Measurements from ENCODE around the gene NHLH2. TPM values are rescaled to one million over a fixed set of nuclear protein-coding genes. Genes with fewer than 3 reads are reported as not detected.

The NHLH2 gene
- total RNA-seq (not detected in 2 replicates), polyA plus RNA-seq (0.02 and 0.49 TPM in 2 replicates)

- Histone ChIP-seq H3K4me3 (no peak within 1 kb of the TSS), H3K27ac (no peak within 1 kb of the TSS), H3K79me2 (no peaks in the 10 kb centered on the region), H3K36me3 (replicated peaks; ENCODE audit: insufficient read depth, low read depth) (no peaks in the 10 kb centered on the region), H3K27me3 (peaks cover 76% of the 10 kb centered on the region), H3K4me1 (ENCODE audit: insufficient read depth) (peaks cover 23% of the 10 kb centered on the region), H2AFZ (no peak within 1 kb of the TSS), H3K4me2 (no peak within 1 kb of the TSS), H3K9me2 (replicated peaks; ENCODE audit: insufficient read depth) (no peaks in the 10 kb centered on the region), H3K9me3 (ENCODE audit: low read depth) (no peaks in the 10 kb centered on the region), H4K20me1 (ENCODE audit: insufficient read depth, poor library complexity, severe bottlenecking) (no peaks in the 10 kb centered on the region)
- WGBS (ENCODE audit: low lambda C conversion rate, missing lambda C conversion rate) = 34% methylated on average over 9 of the region's 9 CpGs
- DNase-seq (ENCODE audit: low spot score) = no peak
- TF ChIP-seq CTCF (IDR thresholded peaks at IDR 0.05; ENCODE audit: poor library complexity) (no peak), EZH2 (IDR thresholded peaks at IDR 0.05; ENCODE audit: borderline replicate concordance) (no peak), EZH2phosphoT487 (IDR thresholded peaks at IDR 0.05; ENCODE audit: low read depth, severe bottlenecking, unreplicated experiment) (no peak)
Measured at GRCh38 chr1:115840605-115841460, at the start of gene NHLH2. Gene NHLH2, minus strand, starts transcription at chr1:115841126. Its CDS starts 2,754 bp downstream, at chr1:115838372.

- Histone ChIP-seq H3K4me1 (ENCODE audit: insufficient read depth) (no peaks in the 10 kb centered on the region), H3K4me2 (no peak overlapping the region), H4K20me1 (ENCODE audit: insufficient read depth, poor library complexity, severe bottlenecking) (no peaks in the 10 kb centered on the region), H3K27me3 (no peaks in the 10 kb centered on the region), H3K79me2 (no peaks in the 10 kb centered on the region), H3K27ac (no peak overlapping the region), H3K9me3 (ENCODE audit: low read depth) (no peaks in the 10 kb centered on the region), H3K4me3 (no peak overlapping the region), H3K9me2 (replicated peaks; ENCODE audit: insufficient read depth) (no peaks in the 10 kb centered on the region), H2AFZ (no peak overlapping the region), H3K36me3 (replicated peaks; ENCODE audit: insufficient read depth, low read depth) (no peaks in the 10 kb centered on the region)
- no peak for DNase-seq (ENCODE audit: low spot score)
- 77% methylated on average over 4 of the region's 4 CpGs for WGBS (ENCODE audit: low lambda C conversion rate, missing lambda C conversion rate)
- no peak for TF ChIP-seq CTCF (IDR thresholded peaks at IDR 0.05; ENCODE audit: poor library complexity)
- TF ChIP-seq EZH2phosphoT487 (IDR thresholded peaks at IDR 0.05; ENCODE audit: low read depth, severe bottlenecking, unreplicated experiment) = no peak
- TF ChIP-seq EZH2 (IDR thresholded peaks at IDR 0.05; ENCODE audit: borderline replicate concordance) = no peak
Measured at GRCh38 chr1:115890580-115890979, 49.7 kb upstream of the NHLH2 start.

- 83% methylated on average over 2 of the region's 2 CpGs for WGBS (ENCODE audit: low lambda C conversion rate, missing lambda C conversion rate)
- peak; percentile 55 for DNase-seq (ENCODE audit: low spot score)
- H3K79me2 ChIP-seq = no peaks in the 10 kb centered on the region
- H4K20me1 ChIP-seq (ENCODE audit: insufficient read depth, poor library complexity, severe bottlenecking) = no peaks in the 10 kb centered on the region
- no peaks in the 10 kb centered on the region for H3K27me3 ChIP-seq
- TF ChIP-seq EZH2phosphoT487 (IDR thresholded peaks at IDR 0.05; ENCODE audit: low read depth, severe bottlenecking, unreplicated experiment) = no peak
- TF ChIP-seq EZH2 (IDR thresholded peaks at IDR 0.05; ENCODE audit: borderline replicate concordance) = no peak
- TF ChIP-seq CTCF (IDR thresholded peaks at IDR 0.05; ENCODE audit: poor library complexity) = no peak
- H3K4me1 ChIP-seq (ENCODE audit: insufficient read depth) = no peaks in the 10 kb centered on the region
- H3K36me3 ChIP-seq (replicated peaks; ENCODE audit: insufficient read depth, low read depth) = no peaks in the 10 kb centered on the region
- no peak overlapping the region for H2AFZ ChIP-seq
- no peak overlapping the region for H3K4me3 ChIP-seq
- no peaks in the 10 kb centered on the region for H3K9me3 ChIP-seq (ENCODE audit: low read depth)
- H3K9me2 ChIP-seq (replicated peaks; ENCODE audit: insufficient read depth) = no peaks in the 10 kb centered on the region
- peak overlapping the region; percentile 19 for H3K4me2 ChIP-seq
- H3K27ac ChIP-seq = no peak overlapping the region
Measured at GRCh38 chr1:115888976-115889375, 48.0 kb upstream of the NHLH2 start.
